ENCODE data around the gene ABCA7.
"Not testable (repeated sequence)": the region's sequence is repeated elsewhere in the genome, so short reads cannot be mapped to it uniquely, and the experiment has no call there.

The ABCA7 gene

DNA sequence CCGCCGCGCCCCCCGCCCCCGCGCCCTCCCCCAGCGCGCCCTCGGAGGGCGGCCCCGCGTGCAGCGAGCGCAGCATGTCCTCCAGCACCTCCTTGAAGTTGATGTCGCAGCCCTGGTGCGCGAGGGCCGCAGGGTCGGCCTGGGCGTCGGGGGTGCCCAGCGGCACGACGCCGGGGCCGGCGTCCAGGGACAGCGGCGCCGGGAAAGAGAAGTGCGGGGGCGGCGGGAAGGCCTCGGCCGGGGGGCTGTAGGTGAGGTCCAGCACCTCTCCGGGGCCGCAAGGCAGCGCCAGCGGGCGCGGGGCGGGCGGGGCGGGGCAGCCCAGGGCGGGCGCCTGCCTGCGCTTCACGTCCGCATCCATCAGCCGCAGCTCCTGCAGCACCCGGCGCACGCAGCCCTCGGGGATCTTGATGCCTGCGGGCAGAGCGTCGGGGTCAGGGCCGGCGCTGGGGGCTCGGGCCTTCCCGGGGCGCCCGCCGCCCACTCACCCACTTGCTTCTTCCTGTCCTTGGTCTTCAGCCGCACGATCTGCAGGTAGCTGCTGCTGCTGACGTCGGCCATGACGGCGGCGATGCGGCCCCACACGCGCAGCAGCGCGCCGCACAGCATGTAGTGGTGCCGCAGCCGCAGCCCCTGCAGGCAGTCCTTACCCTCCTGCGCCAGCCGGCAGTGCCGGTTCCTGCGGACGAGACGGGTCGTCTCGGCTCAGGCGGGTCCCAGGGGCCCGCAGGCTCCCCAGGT is 68.6 kb downstream of the ABCA7 start:
- DNase-seq, result no peak

DNA sequence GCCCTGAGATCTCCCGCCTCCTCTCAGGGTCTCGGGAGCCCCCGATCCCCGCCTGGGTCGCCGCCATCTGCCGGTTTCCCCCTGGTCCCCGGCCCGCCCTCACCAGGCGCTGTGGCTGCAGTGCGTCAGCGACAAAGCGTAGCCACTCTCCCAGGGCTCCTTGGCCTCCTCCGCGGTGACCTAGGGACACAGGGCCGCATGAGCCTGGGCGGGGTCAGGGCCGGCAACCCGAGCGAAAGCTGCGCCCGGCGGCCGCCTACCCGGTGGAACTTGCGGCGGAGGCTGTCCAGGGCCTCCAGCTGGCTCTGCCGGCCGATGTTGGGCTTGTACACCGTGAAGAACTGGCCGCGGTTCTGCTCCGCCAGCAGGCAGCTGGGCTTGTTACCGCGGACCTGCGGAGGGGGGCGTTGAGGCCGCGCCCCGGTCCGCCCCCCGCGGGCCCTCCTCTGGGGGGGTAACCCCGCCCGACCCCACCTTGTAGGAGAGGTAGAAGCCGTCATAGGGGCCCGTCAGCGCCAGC is 69.2 kb downstream of the ABCA7 start:
- no peak for DNase-seq

DNA sequence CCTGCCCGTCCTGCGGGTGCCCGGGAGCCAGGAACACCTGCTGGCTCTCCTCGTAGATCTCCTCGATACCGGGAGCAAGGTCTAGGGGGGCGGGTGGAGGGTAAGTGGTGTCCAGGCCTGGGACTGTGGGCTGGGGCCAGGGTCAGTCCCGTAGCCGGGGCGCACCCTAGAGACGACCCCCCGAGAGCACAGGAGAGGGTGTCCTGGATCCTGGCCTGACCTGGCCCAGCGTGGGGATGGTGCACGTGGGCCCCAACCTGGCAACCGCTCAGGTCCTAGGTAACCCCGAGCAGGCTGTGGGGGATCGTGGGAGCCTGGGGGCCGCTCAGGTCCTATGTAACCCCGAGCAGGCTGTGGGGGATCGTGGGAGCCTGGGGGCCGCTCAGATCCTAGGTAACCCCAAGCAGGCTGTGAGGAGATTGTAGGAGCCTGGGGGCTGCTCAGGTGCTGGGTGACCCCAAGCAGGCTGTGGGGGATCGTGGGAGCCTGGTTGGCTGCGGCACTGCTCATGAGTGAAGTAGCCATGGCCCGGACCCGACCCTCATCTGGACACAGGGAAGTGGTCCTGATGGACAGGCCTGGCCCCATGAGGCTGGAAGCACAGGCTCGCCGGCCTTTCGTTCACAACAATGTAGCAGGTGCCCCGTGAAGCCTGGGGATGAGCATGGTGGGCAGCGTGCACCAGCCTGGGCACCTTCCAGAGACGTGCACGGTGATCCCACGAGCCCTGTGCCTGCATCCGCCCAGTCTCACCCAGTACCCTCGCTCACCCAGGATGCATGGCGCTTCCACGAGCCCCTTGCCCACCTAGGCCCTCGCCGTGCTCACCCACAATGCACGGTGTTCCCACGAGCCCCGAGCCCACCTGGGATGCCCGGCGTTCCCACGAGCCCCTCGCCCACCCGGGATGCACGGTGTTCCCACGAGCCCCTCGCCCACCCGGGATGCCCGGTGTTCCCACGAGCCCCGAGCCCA is 70.1 kb downstream of the ABCA7 start:
- DNase-seq, result no peak

DNA sequence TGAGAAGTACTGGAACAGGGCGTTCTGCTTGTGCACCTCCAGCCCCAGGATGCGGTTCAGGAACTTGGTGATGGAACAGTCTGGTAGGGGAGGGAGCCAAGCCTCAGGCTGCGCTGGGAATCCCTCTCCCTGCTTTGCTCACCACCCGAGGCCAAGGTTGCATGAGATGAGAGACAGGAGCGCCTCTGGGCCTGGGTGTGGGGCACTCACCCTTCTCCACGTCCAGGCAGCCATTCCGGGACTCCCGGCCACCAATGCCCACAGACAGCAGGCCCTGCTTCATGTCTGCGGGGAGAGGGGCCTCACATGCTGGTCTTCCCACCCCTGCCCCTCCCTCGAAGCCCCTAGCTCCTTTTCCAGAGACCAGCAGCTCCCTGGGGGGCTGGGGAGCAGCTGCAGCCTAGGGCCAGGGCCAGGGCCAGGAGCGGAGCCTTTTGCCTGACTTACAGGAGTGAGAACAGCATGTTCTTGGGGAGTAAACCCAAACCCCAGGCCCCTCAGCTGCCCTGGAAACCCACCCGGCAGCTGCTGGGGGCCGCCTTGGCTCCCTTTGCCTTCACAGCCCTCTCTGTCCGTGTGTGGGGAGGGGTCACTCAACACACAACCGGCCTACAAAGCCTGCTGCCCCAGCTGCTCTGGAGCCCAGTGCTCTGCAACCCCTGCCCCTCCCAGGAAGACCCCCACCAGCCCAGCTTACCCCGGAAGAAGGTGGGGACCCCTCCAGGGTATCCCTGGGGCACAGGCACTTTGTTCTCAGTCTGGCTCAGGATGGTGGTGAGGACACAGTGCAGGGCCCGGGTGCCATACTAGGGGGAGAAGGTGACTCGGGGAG is 71.1 kb downstream of the ABCA7 start:
- DNase-seq, result no peak

DNA sequence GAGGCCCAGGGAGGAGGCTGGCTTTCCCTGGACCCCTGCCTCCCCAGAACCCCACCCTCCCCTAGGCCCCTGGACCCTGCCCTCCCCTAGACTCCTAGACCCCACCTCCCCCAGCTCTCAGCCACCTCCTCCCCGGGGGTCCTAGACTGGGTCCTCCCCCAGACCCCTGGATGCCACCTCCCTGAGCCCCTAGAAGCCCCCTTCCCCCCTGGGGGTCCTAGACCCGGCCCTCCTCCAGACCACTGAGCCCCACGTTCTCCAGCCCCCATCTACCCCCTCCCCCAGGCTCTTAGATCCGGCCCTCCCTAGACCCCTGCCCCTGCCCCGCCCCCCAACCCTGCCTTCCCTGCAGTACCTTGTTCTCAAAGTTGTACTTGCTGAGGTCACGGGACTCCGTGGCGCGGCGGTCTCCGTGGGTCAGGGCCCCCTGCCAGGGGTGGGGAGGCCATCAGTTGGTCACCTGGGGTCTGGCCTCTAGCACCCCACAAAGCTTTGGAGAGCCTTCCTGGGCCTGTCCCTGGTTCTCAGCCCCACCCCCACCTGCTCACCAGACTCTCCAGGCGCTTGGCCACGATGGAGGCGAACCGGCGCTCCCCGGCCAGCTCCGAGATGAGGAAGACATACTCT is 71.8 kb downstream of the ABCA7 start:
- no peak for DNase-seq

DNA sequence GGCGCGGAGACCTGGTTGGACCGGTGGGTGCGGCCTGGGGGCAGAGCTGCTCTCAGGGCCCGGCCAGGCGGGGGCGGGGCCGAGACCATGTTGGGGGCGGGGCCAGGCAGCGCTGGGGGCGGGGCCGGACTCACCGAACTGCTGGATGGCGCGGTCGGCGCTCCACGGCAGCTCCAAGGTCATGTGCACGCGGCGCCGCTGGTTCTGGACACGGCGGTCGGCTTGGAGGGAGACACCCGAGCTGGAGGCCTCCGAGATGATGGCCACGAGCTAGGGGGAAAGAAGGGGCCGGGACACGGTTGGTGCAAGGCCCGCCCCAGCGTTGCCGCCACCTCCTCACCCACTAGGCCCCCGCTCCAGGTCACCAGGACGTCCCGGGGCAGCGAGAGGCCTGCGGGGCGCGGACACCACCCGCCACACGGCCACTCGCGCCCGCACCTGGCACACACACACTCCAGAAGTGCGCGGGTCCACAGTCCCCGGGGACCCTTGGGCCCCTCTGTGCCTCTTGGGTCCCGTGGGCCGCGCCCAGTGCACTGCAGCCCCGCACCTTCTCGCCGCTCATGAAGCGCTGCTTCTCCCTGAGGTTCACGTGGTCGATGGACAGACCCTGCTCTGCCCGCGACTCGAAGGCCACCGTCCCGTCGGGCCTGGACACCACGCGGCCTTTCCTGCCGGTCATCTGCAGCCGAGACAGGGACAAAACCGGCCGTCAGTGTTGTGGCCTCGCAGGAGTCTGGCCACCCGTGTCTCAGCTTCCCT is 72.5 kb downstream of the ABCA7 start:
- DNase-seq, result no peak

DNA sequence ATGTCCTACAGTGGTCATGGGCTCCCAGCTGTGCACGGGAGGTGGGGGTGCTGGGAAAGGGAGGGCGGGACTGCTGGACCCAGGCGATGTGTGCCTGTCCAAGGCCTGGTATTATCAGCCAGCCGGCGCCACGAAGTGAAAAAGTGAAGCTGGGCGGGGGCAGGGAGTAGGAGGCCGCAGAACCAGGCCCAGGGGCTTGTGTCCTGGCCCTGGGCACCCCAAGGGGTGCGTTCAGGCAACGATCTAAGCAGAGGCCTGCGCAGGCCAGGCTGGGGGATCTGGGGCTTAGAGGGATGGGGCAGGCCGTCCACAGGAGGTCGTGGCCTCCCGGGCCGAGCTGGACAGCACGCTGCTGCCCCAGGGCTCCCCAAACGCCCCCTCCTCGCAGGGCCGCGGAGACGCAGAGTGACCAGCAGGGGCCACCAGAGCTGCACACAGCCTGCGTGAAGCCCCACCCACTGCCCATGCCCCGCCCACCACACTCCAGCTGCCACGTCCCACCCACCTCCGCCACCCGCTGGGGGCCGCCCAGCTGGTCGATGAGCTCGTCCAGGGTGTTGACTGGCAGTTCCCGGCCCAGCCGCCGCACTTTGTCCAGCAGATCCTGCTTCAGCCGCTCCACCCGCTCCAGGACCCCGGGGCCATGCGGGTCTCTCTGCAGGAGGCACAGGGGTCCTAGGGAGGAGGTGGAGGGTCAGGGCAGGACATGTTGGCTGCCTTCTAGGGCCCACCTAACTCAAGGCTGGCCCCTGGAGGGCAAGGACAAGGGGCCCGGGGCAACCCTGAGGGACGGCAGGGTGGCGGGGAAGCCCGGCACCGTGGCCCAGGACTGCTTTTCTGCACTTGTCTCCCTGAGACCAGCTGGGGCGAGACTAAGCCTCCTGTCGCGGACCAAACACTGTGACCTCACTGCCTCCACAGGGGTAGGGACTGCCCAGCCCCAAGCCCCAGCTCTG is 73.4 kb downstream of the ABCA7 start:
- DNase-seq, result peak; percentile 55

DNA sequence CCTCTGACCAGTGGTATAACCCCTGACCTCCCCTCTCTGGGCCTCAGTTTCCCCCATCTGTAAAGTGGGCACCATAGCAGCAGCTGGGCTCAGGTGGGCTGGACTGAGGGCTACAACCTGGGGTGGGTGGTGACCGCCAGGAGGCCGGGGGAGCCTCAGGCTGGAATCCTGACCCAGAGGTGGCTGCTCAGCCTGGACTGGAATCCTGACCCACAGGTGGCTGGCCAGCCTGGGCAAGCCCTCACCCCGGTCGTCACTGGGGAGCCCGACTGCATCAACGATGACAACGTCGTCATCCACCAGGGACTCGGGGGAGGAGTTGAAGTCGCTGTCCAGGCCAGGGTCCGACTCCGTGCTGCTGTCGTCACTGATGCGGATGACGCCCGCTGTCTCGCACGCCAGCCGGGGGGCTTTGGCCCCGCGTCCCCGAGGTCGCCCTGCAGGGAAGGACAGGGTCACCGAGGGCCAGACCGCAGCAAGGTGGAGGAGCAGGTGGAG is 74.1 kb downstream of the ABCA7 start:
- no peak for DNase-seq

DNA sequence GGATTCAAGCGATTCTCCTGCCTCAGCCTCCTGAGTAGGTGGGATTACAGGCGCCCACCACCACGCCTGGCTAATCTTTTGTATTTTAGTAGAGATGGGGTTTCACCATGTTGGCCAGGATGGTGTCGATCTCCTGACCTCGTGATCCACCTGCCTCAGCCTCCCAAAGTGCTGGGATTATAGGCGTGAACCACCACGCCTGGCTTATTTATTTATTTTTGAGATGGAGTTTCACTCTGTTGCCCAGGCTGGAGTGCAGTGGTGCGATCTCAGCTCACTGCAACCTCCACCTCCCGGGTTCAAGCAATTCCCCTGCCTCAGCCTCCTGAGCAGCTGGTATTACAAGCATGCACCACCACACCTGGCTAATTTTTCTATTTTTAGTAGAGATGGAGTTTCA is 74.8 kb downstream of the ABCA7 start:
- DNase-seq, result not testable (repeated sequence)
